Measurements from ENCODE around the gene PDIA6.

The PDIA6 gene, protein sequence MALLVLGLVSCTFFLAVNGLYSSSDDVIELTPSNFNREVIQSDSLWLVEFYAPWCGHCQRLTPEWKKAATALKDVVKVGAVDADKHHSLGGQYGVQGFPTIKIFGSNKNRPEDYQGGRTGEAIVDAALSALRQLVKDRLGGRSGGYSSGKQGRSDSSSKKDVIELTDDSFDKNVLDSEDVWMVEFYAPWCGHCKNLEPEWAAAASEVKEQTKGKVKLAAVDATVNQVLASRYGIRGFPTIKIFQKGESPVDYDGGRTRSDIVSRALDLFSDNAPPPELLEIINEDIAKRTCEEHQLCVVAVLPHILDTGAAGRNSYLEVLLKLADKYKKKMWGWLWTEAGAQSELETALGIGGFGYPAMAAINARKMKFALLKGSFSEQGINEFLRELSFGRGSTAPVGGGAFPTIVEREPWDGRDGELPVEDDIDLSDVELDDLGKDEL

DNA sequence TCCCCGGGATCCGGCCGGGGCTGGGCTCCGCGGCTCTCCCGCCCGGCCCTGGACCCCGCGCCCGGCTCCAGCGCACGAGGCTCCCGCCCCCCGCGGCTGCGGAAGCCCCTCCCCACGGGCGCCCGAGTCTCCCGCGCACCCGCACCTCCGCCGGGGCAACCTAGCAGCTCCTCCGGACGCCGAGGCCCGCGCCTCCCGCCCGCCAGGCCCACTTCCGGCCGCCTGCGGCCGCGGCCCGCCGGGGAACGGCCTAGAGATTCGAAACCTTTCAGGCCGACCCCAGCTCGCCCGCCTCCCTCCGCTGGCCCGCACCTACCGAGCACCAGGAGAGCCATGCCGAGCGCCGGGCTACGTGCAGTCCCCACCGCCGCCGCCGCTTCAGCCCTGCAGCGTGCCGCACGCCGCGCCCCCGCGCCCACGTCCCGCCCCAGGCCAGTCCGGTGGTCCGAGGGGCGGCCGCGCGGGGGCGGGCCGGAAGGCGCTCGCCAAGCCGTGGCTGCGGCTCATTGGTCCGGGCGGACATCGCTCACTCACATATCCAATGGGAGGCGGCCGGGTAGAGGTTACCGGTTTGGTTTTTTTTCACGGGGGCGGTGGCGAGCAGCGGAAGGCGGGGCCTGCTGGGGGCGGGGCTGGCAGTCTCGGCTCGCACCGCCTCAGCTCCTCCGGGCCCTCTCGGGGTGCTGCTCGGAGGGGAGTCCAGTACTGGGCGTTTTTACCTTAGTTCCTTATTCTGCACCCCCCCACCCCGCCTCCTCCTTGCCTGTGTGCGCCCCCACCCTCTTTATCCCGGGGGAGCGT, at the start of gene PDIA6:
PDIA6 (minus strand) TSS at position 424 of the 801 bp plus-strand sequence; CDS start at position 335, 89 bp downstream.
- peak; percentile 95 for DNase-seq

DNA sequence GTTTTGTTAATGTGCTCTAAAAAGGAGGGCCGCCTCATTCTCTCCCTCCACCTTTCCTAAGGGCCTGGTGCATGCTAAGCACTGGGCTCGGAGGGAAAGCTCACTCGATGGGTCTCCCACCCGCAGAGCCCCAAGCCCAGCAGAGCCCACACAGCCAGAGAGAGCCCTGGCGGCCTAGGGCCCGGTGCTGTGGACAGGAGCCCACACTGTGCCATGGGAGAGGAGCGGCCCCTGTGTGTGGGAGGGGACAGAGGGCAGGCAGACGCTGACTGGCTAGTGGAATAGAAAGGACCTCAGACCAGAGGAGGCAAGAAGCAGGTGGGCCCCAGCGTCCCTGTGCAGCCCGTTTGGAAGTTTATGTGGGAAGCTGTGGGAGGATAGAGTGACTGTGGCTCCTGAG, 49.7 kb upstream of the PDIA6 start:
- no peak for DNase-seq

DNA sequence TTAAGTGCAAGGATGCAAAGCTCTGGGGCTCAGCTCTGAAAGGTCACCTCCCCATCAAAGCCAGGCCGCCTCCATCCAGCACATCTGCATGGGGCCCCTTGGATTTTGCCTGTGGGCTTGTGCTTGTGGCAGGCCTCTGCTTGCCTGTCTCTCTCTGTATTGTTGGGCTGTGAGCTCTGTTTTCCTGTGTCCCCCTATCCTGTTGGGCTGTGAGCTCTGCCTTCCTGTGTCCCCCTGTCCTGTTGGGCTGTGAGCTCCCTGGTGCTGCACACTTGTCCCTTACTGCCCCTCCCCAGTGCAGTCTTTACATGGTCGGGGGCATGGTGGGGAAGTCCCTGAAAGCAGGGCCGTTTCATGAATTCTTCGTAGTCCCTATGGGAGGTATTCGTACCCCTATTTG, 49.2 kb upstream of the PDIA6 start:
- DNase-seq = no peak

DNA sequence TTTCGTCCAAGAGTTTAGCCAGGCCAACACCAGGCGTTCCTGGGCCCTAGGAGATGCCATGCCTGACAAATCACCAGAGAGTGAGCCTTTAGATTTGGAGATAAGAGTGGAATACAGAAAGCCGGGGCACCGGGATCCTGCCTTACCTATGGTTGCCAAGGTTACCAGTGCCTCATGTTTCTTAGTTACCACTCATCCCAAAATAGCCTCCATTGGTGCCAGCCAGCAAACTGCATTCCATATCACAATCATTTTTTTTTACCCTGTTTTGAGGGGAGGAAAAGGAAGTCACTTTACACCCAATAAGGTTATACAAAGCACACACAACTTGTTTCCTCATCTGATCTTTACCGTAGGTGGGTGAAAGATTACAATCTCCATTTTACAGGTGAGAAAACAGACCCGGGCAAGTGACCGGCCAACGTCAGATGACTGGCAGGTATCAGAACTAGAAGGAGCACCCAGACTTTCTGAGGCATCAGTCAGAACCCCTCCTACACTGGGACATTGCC, 48.3 kb upstream of the PDIA6 start:
- no peak for DNase-seq

DNA sequence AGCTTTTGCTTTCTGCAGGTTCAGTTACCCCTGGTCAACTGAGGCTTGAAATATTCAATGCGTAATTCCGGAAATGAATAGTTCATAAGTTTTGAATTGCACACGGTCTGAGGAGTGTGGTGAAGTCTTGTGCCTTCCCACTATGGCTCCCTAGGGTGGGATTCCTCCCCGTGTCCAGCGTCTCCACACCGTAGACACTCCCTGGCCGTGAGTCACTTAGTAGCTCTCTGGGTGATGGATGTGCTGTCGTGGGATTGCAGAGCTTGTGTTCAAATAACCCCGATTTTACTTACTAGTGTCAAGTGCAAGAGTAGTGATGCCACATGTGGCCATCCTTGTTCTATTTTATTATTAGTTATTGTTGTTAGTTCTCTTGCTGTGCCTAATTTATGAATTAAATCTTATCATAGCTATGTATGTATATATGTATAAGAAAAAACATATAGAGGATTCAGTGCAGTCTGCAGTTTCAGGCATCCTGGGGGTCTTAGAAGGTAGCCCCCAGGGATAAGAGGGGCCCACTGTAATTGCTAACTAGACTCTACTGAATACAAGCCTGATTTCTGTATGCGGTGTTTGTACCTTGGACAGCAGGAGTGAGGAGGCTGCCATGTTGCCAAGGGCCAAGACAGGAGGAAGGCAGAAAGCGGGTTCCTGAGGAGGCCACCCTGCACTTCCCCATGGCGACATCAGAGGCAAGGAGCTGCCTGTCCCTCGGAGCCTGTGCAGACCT, 47.7 kb upstream of the PDIA6 start:
- DNase-seq = no peak

DNA sequence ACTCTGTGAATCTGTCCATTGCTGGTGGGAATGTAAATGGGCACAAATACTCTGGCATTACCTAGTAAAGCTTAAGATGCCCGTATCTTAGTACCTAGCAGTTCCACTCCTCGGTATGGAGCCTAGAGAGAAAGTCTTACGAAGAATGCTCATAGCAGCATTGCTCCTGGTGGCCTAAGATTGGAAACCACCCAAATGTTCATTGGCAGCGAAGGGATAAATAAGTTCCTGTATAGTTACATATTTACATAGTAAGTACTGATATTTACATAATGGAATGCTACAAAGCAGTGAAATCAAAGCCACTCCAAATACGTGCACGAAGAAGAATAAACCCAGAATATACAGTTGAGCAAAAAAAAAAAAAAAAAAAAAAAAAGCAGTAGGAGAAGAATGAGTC, 46.7 kb upstream of the PDIA6 start:
- DNase-seq = no peak

DNA sequence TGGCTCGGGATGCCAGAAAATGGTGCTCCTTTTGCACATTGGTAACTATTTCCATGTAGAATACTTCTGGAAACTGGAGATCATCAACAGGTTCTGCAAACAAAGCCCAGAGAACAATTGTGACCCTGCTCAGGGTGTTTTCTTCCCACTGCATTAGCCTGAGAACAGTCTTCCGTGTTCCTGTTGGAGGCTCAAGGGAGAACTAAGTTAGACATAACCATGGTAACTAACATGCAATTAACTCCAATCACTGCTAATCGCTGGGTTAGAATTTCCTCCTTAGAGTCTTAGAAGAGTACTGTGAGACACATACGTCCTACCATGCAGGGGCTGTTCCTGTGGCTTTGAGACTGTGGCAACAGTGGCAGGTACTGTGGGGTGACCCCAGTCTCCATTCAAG, 36.0 kb upstream of the PDIA6 start:
- DNase-seq = no peak

DNA sequence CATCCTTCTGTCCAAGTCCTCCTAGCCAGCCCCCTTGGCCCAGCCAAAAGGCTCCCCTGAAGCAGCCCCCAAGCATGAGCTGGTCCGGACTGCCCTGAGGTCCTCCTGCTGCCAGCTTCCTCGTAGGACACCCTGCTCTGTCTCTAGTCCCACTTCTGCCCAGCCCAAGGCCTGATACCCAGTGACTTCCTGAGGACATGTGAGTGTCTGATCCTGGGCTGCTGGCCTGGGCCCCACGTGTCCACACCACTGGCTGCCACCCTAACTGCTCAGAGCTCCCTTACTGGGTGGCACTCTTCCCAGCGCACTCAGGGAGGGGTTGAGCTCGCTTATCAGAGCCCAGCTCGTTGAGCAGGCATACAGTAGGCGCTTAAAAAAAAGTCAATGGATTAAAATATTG, 34.4 kb upstream of the PDIA6 start:
- peak; percentile 12 for DNase-seq

DNA sequence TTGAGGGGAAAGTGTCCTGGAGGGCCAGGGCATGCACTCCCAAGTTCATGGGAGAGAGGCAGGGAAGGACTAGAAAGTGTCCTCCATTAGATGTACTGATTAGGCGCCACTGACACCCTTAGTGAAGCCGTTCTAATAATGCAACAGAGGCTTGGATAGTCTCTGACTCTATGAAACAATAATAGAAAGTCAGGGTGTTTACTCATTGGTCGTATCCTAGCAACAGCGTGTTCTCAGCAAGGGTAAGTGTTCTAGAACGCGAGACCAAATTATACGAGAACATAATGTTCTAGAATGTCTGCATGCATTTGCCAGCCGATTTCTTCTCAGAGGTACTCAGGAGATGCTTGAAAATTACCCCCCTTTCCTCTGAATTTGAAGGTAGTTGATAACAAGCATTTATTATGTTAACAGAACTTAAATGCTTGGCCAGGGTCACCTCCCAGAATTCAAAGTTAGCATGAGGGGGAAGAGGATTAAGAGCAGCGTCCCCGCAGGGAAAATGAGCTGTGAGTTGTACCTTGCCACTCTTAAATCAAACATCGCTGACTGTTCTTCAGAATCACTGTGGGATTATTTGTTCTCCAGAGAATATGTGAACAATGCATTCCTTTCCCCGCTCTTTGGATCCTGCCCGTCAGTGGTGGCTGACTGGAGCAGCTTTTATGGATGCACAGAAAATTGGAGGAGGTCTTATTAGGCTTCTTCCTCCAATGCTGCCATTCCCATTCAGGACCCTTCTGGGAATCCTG, 33.7 kb upstream of the PDIA6 start:
- peak; percentile 11 for DNase-seq

DNA sequence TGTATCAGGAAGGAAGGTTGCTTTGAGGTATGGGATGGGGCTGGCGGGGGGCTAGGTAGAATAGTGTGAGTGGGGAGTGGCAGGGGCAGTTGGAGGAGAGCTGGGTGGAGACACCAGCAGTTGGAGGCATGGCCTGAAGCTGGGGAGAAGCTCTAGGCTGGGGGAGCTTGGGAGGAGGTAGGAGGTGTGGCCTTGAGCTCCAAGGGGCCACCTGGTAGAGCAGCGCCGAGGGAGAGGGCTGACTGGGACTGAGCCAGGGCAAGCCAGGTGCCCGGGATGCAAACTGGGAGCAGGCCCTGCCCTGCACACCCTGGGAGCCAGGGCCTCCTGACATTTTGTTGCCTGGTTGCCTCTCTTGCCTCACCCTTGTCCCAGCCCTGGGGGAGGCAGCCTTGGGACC, 33.1 kb upstream of the PDIA6 start:
- DNase-seq = no peak

DNA sequence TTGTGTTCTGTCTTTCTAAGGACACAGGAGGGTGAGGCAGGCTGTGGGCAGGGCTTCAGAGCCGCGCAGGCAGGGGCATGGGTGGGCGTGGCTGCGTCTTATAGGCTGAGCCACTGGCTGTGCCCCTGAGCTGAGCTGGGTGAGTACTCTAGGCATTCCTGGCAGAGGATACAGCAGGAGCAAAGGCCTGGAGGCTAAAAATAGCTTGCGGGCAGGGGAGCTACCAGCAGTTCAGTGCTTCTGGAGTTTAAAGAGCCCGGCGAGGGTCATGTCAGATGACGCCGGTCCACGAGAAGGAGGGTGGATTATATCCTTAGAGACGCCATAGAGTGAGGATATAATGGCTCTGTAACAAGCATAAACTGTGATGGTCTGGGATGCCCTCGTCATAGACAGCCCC, 31.5 kb upstream of the PDIA6 start:
- DNase-seq = peak; percentile 15

DNA sequence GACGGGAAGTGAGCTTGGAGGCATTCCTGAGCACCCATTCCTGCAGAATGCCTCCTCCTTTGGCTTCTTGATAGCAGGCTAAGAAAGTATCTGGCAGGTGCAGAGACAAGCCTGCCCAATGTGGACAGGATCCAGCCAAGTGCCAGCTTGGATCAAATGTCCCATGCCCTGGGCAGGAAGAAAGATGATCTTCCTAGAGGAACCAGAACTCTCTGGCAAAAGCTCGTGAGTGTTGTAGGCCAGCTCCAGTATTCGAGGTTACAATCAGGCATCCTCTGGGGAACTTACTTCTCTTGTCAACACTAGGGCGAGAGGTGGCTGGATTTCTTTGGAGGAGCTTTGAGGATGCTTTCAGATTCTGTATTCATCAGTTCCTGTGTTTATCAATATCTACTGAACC, 29.9 kb upstream of the PDIA6 start:
- no peak for DNase-seq

DNA sequence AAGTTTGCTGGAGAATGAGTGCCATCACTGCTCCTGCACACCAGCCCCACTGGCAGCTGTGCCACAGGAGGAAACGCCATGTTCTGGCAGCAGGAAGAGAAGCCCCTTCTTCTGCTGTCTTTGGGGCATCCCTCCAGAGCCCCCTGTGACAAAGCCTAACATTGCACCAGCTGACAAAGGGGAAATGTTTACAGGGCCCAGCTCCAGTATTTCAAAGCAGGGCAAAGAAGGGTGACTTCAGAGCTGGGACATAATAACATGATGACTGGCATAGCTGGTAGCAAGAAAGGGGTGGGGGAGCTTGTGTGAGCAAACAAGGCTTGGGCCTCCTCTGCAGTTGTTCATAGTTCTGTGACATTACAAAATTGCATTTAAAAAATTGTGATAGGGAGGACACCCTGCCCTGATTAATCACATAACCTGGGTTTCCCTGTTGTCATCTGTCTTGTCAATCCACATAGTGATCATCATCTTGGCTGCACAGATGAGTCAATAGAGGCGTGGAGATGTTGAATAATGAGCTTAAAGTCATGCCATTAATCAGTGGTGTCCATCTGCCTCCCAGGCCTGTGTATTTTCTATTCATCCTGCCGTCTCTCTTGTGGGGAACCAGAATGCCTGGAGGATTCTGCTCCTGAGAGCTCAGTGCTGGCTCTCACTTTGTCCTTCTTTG, 29.1 kb upstream of the PDIA6 start:
- no peak for DNase-seq

DNA sequence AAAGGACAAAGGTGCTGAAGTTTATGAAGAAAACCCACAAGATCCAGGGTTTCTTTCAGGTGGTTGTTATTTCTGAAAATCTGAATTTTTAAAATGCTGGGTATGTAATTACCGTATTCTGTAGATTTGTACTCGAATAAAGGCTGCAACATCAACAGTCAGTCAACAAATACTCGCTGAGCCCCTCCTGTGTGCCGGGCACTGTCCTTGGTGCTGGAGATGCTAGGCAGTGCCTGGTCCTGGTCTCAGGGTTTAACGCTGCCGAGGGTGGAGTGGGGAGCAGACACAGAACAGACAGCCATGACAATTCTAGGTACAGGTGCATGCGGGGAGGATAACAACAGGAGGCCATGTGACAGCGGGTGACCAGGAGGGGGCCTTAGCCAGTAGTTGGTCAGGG, 27.2 kb upstream of the PDIA6 start:
- DNase-seq = no peak

DNA sequence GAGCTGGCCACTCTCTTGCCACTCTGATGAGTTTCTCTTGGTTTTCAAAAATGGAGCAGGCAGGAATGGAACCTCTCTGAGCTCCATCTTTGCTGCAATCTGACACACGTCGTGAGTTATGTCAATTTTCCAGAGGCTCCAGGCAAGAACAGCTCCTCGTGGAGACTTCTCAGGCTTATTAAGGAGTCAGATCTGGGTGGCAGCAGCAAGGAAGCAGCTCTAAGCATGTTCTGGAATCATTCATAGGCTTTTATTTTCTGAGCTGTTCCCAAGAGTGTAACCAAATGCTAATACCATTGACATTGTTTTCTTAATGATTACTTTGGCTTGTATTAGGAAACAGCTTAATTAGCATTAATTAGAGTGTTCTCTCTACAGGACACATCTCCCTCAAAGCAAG, 26.1 kb upstream of the PDIA6 start:
- DNase-seq = no peak

DNA sequence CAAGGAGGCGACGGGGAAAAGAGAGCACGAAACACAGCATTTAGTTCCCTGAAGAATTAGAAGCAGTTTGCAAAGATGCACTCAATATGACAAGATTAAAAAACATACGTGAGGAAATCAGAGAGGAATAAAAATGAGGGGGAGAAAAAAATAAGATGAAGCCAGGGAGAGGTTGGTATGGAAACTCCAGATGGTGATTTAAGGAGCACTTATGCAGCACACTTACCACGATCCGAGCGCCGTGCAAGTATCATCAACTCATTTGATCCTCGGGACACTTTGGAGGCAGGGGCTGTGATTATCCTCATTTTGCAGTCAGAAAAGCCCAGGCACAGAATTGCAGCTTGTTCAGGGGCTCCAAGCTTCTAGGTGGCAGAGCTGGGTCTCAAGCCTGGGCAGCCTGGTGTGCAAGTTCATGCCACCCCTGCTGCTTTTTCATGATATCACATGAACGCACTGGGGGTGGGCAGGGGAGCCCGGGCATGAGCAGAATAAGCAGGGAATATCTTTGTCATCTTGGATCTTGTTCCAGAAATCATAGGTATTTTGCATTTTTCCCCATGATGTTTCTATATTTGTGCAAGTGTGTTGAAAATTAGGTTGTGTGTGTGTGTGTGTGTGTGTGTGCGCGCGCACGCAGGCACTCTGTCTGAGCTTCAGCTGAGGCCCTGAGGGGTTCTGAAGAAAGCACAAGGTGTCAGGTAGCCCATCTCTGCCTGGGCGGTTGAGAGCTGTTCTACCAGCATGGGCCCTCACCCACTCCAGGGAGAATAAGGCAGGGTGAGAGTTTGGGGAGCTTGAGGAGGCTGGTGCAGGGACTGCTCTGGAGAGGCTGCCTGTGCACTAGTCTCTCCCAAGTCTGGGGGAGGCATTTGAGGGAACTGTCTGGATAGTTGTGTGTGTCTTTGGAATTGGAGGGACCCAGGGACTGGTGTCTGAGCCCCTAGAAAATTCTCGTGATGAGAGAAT, 25.0 kb upstream of the PDIA6 start:
- no peak for DNase-seq

DNA sequence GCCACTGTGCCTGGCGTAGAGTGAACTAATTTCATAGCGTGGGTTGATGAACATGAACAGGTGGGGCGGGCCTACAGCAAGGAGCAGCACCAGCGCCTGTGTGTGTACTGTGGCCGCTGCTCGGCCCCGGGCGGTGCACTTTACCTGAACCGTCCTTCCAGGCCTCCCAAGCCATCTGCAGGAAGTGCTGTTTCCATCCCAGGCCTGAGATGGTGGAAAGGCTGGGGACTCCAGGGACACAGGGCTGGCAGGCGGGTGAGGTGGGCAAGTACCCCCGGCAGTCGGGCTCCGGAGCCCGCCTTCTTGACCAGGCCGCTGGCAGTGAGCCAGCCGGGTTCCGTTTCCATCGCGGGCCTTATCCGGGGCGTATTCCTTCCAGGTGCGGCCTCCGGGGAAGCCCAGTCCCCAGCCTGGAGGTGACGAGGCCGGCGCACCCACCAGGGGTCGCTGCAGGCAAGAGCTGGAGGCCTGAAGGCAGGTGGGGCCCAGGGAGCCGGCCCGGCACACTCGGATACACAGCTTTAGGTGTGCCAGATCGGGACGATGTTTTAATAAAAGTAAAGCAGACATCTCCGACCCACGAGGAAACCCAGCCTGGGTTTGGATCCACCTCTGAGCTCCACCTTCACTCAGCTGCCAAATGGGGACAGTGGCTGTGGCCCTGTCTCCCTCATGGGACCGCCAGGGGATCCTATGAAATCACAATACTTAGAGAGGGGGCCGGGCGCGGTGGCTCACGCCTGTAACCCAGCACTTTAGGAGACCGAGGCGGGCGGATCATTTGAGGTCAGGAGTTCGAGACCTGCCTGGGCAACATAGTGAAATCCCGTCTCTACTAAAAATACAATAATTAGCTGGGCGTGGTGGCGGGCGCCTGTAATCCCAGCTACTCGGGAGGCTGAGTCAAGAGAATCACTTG, 22.7 kb upstream of the PDIA6 start:
- DNase-seq = peak; percentile 2

DNA sequence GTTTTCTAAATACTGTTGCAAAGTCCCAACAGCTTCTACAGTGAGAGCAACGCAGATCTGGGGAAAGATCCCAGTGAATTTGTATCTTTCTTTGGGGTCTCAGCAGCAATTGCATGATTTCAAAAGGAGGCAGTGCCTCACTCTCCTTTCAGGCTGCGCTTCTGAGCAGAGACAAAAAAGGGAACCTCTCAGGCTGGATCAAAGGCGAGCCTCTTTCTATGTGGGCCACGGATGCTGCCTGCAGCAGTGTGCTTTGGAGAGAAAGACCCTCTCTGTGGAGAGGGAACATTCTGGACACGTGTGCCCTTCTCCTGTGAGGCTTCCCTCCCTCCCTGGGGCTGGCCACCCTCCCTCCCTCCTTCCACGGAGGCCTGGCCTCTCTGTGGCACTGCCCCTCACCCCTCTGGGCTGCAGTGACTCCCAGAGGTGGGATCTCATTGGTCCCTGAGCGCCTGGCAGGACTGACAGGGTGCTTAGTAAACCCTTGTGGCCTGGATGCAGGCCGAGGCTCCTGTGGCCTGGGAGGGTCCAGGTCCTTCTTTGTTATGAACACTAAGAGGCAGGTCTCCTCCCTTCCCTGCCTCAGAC, 21.6 kb upstream of the PDIA6 start:
- no peak for DNase-seq

DNA sequence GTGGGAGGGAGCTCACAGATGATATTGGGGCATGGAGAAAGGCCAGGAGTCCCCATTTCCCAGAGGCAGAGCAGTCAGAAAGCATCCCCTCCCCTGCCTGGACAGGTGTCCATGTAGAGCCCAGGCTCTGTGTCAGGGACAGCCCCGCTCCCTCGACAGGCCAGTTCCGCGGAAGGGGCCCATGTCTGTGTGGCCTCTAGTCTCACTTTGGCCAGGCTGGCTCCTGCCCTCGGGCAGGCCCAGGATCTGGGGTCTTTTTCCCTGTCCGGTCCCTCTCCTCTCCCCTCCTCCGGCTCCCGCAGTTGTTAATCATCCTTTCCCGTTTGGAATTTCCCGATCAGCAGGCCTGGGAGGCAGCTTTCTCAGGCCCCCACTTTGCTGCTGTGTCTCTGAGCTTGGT, 20.4 kb upstream of the PDIA6 start:
- no peak for DNase-seq
